Calu3 (cell line): ENCODE measurements around the gene TNNI3K. TPM values are rescaled to one million over a fixed set of nuclear protein-coding genes. Genes with fewer than 3 reads are reported as not detected.

Source experiments
- BruUV-seq: library from RNA; stranded (reverse); fragments of 400-500 nt; replicated peaks from 2 replicates; lab custom pipeline; 2021; lab: Mats Ljungman, UMichigan
- CTCF ChIA-PET: fragments of 300-600 bp; sonication (Branson Sonifier 250); formaldehyde crosslinking; loops from one replicate; lab custom pipeline; 2022; ENCODE audit warnings: antibody characterized with exemption; lab: Charles Lee
- DNase-seq: peaks from one replicate; pipeline ENCODE4 v3.0.0; 2022
- H3K27ac Mint-ChIP-seq: one replicate; pipeline ENCODE4 v1.8.0; 2022; ENCODE audit warnings: mixed read lengths; ENCODE audit not compliant: unreplicated experiment
- H3K27me3 Mint-ChIP-seq: one replicate; pipeline ENCODE4 v1.8.0; 2022; ENCODE audit warnings: mixed read lengths; ENCODE audit not compliant: unreplicated experiment
- H3K36me3 Mint-ChIP-seq: one replicate; pipeline ENCODE4 v1.8.0; 2022; ENCODE audit warnings: mild to moderate bottlenecking, moderate library complexity, mixed read lengths; ENCODE audit not compliant: insufficient read depth, unreplicated experiment
- H3K4me1 Mint-ChIP-seq: one replicate; pipeline ENCODE4 v1.8.0; 2022; ENCODE audit warnings: mild to moderate bottlenecking, low read depth, mixed read lengths; ENCODE audit not compliant: unreplicated experiment
- H3K4me3 Mint-ChIP-seq: one replicate; pipeline ENCODE4 v1.8.0; 2022; ENCODE audit warnings: mild to moderate bottlenecking, low read depth, moderate library complexity, mixed read lengths; ENCODE audit not compliant: unreplicated experiment
- H3K9me3 Mint-ChIP-seq: one replicate; pipeline ENCODE4 v1.8.0; 2022; ENCODE audit warnings: low read depth, mixed read lengths; ENCODE audit not compliant: unreplicated experiment
- CTCF ChIP-seq: fragments of 200-600 bp; IDR thresholded peaks from one replicate; pipeline ENCODE4 v1.8.0; 2022; ENCODE audit warnings: antibody characterized with exemption; ENCODE audit not compliant: unreplicated experiment
- intact Hi-C: fragments of 100-400 bp; cut with micrococcal nuclease; formaldehyde crosslinking; loops from one replicate; pipeline ENCODE4 v1.10.0; 2022; ENCODE audit not compliant: unreplicated experiment
- total RNA-seq: library from RNA; stranded (reverse); gene quantifications from 2 replicates; pipeline ENCODE4 v1.2.3, GENCODE V29; 2022

Gene TNNI3K
- total RNA-seq, 1 experiment from 2014 or later = not detected

DNA sequence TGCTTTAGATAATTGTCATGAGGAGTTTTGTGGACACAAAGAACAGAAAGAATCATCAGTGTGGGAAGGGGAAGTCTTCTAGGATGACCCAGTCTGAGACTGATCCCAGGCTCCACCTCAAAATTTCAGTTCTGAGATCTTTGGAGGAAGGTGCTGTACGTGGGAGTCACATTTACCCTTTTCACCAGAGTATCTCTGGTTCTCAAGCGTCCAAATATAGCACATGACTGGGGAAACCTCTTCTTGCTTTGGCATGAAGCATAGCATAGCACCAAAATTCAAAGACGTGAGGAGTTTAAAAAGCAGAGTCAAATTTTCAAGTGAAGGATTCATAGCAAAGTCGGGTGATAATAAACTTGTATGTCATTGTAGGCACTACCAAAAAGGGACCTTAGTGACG, 180.7 kb downstream of the TNNI3K start:
- TF ChIP-seq CTCF = no peak
- Mint-ChIP-seq H3K27me3 (no peaks in the 10 kb centered on the region), H3K9me3 (peaks cover 9% of the 10 kb centered on the region), H3K27ac (no peak overlapping the region), H3K4me3 (no peak overlapping the region), H3K36me3 (no peaks in the 10 kb centered on the region), H3K4me1 (no peaks in the 10 kb centered on the region)
- no peak for DNase-seq
- intact Hi-C loops = no loop called here
- CTCF ChIA-PET = no interaction called here
- no TSS peak for BruUV-seq

GRCh38 chr1:74419611-74420010, 184.4 kb downstream of the TNNI3K start:
- Mint-ChIP-seq H3K36me3 (no peaks in the 10 kb centered on the region), H3K9me3 (peaks cover 15% of the 10 kb centered on the region), H3K27ac (no peak overlapping the region), H3K27me3 (no peaks in the 10 kb centered on the region), H3K4me3 (no peak overlapping the region), H3K4me1 (no peaks in the 10 kb centered on the region)
- CTCF ChIA-PET = no interaction called here
- BruUV-seq = no TSS peak
- no peak for TF ChIP-seq CTCF
- DNase-seq = no peak
- intact Hi-C loops = no loop called here

DNA sequence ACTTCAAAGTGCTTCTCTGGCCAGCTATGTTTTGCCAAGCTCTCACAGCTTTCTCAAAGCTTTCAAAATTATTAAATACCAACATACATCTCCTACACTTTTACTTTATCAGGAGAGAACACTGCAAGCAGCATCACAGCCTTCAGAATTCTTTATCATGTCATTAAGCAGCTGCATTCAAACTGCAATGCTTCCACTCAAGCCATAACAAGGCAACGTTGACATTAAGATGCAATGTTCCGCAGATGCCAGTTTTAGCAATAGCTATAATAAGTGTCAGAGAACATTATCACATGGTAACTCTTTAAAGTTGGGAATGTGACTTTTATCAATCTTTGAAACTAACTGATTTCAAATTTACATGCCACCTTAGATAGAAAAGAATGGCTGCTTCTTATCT, 185.3 kb downstream of the TNNI3K start:
- Mint-ChIP-seq H3K27me3 (no peaks in the 10 kb centered on the region), H3K9me3 (peaks cover 13% of the 10 kb centered on the region), H3K27ac (no peak overlapping the region), H3K4me1 (no peaks in the 10 kb centered on the region), H3K4me3 (no peak overlapping the region), H3K36me3 (no peaks in the 10 kb centered on the region)
- no peak for TF ChIP-seq CTCF
- CTCF ChIA-PET = no interaction called here
- no peak for DNase-seq
- no TSS peak for BruUV-seq
- intact Hi-C loops = no loop called here

DNA sequence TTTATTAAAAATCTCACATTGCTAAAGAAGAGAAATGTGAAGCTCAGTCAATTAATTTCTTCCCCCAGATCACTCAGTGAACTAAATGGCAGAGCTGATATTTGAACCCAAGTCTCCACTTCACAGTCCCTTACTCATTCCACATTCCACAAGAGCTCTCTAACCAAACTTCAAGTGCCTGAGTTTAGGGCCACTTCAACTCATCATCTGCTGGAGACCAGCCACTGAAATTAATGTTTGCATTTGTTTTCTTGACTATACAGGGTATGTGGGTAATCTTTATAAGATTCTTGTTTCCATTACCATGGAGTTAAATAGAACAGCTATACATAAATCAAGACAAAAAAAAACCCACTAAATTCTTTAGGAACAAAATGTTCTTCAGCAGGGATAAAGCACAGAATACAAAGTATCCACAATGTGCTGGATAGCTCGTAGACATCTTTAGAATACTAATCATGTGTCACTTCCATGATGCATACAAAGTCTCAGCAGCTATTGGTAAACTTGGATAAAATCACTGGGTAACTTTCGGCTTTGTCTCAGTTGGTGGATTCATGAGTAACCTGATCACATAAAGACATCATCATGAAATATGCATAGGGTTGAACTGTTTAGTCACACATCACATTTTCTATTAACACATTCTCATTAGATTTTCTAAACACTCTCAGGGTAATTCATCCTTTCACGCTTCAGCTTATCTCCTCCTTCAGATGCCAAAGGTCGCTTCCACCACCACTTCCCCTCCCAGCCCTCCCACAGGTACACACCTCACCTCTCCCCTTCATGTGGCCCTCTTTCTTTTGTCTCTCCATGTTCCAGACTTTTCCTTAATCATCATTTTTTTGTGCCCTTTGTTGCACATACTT, 187.5 kb downstream of the TNNI3K start:
- no peak for DNase-seq
- H3K27ac Mint-ChIP-seq = no peak overlapping the region
- no peak for TF ChIP-seq CTCF
- no peak overlapping the region for H3K4me3 Mint-ChIP-seq
- intact Hi-C loops = no loop called here
- BruUV-seq = no TSS peak
- H3K9me3 Mint-ChIP-seq = peaks cover 11% of the 10 kb centered on the region
- no peaks in the 10 kb centered on the region for H3K27me3 Mint-ChIP-seq
- CTCF ChIA-PET = no interaction called here
- H3K4me1 Mint-ChIP-seq = no peaks in the 10 kb centered on the region
- no peaks in the 10 kb centered on the region for H3K36me3 Mint-ChIP-seq
